HCT116 (cell line): ENCODE measurements around the gene MYO1A. TPM values are rescaled to one million over a fixed set of nuclear protein-coding genes. Genes with fewer than 3 reads are reported as not detected.

Source experiments
- ATAC-seq: fragments of 200-7000 bp; cut with Tn5 transposase; 2 replicates; pipeline ENCODE4 v1.9.1; 2020; ENCODE audit warnings: mild to moderate bottlenecking, moderate library complexity
- BruUV-seq: library from RNA; stranded (reverse); fragments of 400-500 nt; replicated peaks from 2 replicates; lab custom pipeline; 2021; lab: Mats Ljungman, UMichigan
- CTCF ChIA-PET: fragments of 300-600 bp; sonication (Branson Sonifier 250); formaldehyde crosslinking; loops from one replicate; lab custom pipeline; 2021; ENCODE audit warnings: antibody characterized with exemption; lab: Charles Lee
- POLR2A ChIA-PET: fragments of 300-600, 350-600 bp; sonication (Branson Sonifier 250); formaldehyde crosslinking; loops from one replicate; lab custom pipeline; 2021; ENCODE audit warnings: antibody characterized with exemption; lab: Charles Lee
- RAD21 ChIA-PET, 2 experiments: fragments of 300-600 bp; sonication (Branson Sonifier 250); formaldehyde crosslinking; loops; one replicate each; lab custom pipeline; 2023; ENCODE audit warnings: low total read pairs in 2 of 2; ENCODE audit not compliant: uncharacterized antibody in 2 of 2, unreplicated experiment in 2 of 2, low non-redundant PET in 1 of 2; lab: Charles Lee
- DNase-seq: peaks from one replicate; pipeline ENCODE4 v3.0.0-alpha.2; 2010; ENCODE audit warnings: low read depth, low spot score
- H2AFZ ChIP-seq: fragments of 200-600 bp; shearing (Covaris generic), sonication (generic); 2 replicates; pipeline ENCODE4 v1.6.1; 2017; ENCODE audit warnings: low read depth, mixed run types, mixed read lengths, antibody characterized with exemption, low read length; ENCODE audit not compliant: poor library complexity, severe bottlenecking
- H3K27ac ChIP-seq: 2 replicates; pipeline ENCODE4 v1.5.1; 2012; ENCODE audit warnings: low read depth, low read length
- H3K27me3 ChIP-seq: fragments of 200-600 bp; sonication (generic); 2 replicates; pipeline ENCODE4 v1.6.1; 2016; ENCODE audit warnings: mixed run types, low read length, mixed read lengths; ENCODE audit not compliant: insufficient read depth
- H3K36me3 ChIP-seq, 2 experiments: fragments of 200-500 bp in 1 of 2; fragments of 200-600 bp in 1 of 2; sonication (Bioruptor generic) in 1 of 2; sonication (generic) in 1 of 2; 2 replicates each; pipeline versions ENCODE4 v1.5.1 to v1.6.1; 2014 to 2016; ENCODE audit warnings: low read length in 2 of 2, inconsistent platforms in 1 of 2, mixed read lengths in 1 of 2, mixed run types in 1 of 2; ENCODE audit not compliant: insufficient read depth in 2 of 2, control insufficient read depth in 1 of 2
- H3K4me1 ChIP-seq, 2 experiments: fragments of 200-600 bp in 1 of 2; sonication (generic) in 1 of 2; 2 replicates each; pipeline versions ENCODE4 v1.5.1 to v1.6.1; 2012 to 2017; ENCODE audit warnings: low read length in 2 of 2, inconsistent platforms in 1 of 2, mild to moderate bottlenecking in 1 of 2, mixed read lengths in 1 of 2, mixed run types in 1 of 2, moderate library complexity in 1 of 2; ENCODE audit not compliant: insufficient read depth in 2 of 2, control insufficient read depth in 1 of 2
- H3K4me2 ChIP-seq: fragments of 200-600 bp; sonication (generic); 2 replicates; pipeline ENCODE4 v1.6.1; 2017; ENCODE audit warnings: mixed run types, low read length, mixed read lengths
- H3K4me3 ChIP-seq, 2 experiments: fragments of 200-600 bp in 1 of 2; sonication (generic) in 1 of 2; replicated peaks in 1 of 2; 2 replicates each; pipeline ENCODE4 v1.5.1; 2011 to 2016; ENCODE audit warnings: low read length in 2 of 2, control low read depth in 1 of 2, low read depth in 1 of 2, mild to moderate bottlenecking in 1 of 2, mixed read lengths in 1 of 2, mixed run types in 1 of 2
- H3K79me2 ChIP-seq: fragments of 200-600 bp; sonication (generic); 2 replicates; pipeline ENCODE4 v1.6.1; 2017; ENCODE audit warnings: mild to moderate bottlenecking, mixed run types, low read length, moderate library complexity, mixed read lengths; ENCODE audit not compliant: insufficient read depth
- H3K9ac ChIP-seq: fragments of 200-600 bp; sonication (generic); 2 replicates; pipeline ENCODE4 v1.6.1; 2016; ENCODE audit warnings: low read length, mixed read lengths
- H3K9me2 ChIP-seq: fragments of 200-600 bp; sonication (generic), shearing (Covaris generic); 2 replicates; pipeline ENCODE4 v1.6.1; 2017; ENCODE audit warnings: mixed run types, mild to moderate bottlenecking, moderate library complexity; ENCODE audit not compliant: insufficient read depth
- H3K9me3 ChIP-seq, 2 experiments: fragments of 200-500 bp in 1 of 2; fragments of 200-600 bp in 1 of 2; sonication (Bioruptor generic) in 1 of 2; sonication (generic) in 1 of 2; 2 replicates each; pipeline ENCODE4 v1.6.1; 2014 to 2017; ENCODE audit warnings: low read length in 2 of 2, mixed read lengths in 2 of 2, inconsistent platforms in 1 of 2, low read depth in 1 of 2, mild to moderate bottlenecking in 1 of 2, mixed run types in 1 of 2, moderate library complexity in 1 of 2; ENCODE audit not compliant: control insufficient read depth in 1 of 2, insufficient read depth in 1 of 2
- H4K20me1 ChIP-seq: fragments of 200-600 bp; sonication (generic), shearing (Covaris generic); 2 replicates; pipeline ENCODE4 v1.6.1; 2017; ENCODE audit warnings: mixed run types, mild to moderate bottlenecking, moderate library complexity; ENCODE audit not compliant: insufficient read depth
- JUND ChIP-seq: IDR thresholded peaks from 2 replicates; pipeline ENCODE4 v1.6.1; 2012
- POLR2AphosphoS5 ChIP-seq: IDR thresholded peaks from 2 replicates; pipeline ENCODE4 v1.6.1; 2011; ENCODE audit warnings: mild to moderate bottlenecking, low read depth, low read length, moderate library complexity
- YY1 ChIP-seq: IDR thresholded peaks from 2 replicates; pipeline ENCODE4 v1.6.1; 2011; ENCODE audit warnings: low read length, low read depth, moderate library complexity, mild to moderate bottlenecking; ENCODE audit not compliant: insufficient replicate concordance; ENCODE audit errors: extremely low read depth
- intact Hi-C: fragments of 100-400 bp; cut with micrococcal nuclease; formaldehyde crosslinking; loops from 2 replicates; pipeline ENCODE4 v1.10.0; 2022
- total RNA-seq: library from RNA; stranded (reverse); gene quantifications from one replicate; pipeline ENCODE4 v1.2.1, GENCODE V29; 2021; ENCODE audit not compliant: unreplicated experiment
- TF ChIP-seq, protein P1 (sequence below): IDR thresholded peaks from 2 replicates; pipeline ENCODE4 v1.6.1; 2012; ENCODE audit warnings: low read depth

MYO1A gene
- total RNA-seq, 1 experiment from 2014 or later = 0.76 TPM

DNA sequence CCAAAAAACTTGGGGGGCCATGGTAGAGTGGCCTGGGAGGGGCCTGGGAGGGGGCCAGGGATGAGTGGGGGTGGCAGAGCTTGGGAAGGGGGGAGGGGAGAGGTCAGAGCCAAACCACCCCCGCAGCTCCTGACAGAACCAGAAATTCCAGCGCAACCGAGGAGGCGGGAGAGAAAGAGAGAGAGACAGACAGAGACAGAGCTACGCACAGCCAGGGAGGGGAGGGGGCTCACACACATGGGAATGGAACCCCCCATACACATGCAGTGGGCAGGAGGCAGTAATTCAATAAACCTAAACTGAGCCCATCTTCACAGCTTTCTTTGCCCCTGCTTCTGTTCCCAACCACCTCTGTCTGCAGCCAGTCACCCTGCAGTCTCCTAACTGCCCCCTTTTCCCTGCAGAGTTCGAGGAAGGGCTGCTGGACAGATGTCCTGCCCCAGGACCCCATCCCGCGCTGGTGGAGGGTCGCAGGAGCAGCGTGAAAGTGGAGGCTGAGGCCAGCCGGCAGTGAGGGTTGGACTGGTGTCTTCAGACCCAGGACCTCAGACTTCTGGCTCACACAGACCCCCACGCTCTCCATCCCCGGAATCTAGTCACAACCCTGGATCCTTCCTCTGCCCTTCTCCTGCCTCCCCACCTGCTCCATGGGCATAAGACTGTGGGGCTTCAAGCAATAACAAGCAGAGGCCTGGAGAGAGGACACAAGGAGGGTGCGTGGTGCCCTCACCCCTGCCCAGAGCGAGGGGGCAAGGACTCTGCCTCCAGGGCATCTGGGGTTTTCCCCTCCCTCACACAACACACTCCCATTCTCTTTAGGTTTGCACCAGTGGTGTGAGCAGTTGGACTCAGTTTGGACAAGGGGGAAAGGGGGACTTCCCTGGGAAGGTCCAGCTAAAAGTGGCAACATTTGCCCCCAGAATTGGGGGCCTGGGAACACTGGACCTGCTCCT lies 44.6 kb upstream of the MYO1A start:
- intact Hi-C loops = no loop called here
- Histone ChIP-seq H3K79me2 (peaks cover 33% of the 10 kb centered on the region), H2AFZ (no peak overlapping the region), H3K36me3 (peaks cover 21 to 35% of the 10 kb centered on the region in 2 experiments; a peak in 3 of 4 replicates), H3K9me2 (no peaks in the 10 kb centered on the region), H3K9ac (peak overlapping the region; percentile 49), H3K27ac (peak overlapping the region; percentile 83)
- ATAC-seq = peak; percentile 0; the same call in 1 of the 2 replicates
- no peak for DNase-seq
- TF ChIP-seq JUND = no peak
- no peak for TF ChIP-seq YY1
- TF ChIP-seq, protein P1, sequence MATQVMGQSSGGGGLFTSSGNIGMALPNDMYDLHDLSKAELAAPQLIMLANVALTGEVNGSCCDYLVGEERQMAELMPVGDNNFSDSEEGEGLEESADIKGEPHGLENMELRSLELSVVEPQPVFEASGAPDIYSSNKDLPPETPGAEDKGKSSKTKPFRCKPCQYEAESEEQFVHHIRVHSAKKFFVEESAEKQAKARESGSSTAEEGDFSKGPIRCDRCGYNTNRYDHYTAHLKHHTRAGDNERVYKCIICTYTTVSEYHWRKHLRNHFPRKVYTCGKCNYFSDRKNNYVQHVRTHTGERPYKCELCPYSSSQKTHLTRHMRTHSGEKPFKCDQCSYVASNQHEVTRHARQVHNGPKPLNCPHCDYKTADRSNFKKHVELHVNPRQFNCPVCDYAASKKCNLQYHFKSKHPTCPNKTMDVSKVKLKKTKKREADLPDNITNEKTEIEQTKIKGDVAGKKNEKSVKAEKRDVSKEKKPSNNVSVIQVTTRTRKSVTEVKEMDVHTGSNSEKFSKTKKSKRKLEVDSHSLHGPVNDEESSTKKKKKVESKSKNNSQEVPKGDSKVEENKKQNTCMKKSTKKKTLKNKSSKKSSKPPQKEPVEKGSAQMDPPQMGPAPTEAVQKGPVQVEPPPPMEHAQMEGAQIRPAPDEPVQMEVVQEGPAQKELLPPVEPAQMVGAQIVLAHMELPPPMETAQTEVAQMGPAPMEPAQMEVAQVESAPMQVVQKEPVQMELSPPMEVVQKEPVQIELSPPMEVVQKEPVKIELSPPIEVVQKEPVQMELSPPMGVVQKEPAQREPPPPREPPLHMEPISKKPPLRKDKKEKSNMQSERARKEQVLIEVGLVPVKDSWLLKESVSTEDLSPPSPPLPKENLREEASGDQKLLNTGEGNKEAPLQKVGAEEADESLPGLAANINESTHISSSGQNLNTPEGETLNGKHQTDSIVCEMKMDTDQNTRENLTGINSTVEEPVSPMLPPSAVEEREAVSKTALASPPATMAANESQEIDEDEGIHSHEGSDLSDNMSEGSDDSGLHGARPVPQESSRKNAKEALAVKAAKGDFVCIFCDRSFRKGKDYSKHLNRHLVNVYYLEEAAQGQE = no peak
- peak; percentile 49 for TF ChIP-seq POLR2AphosphoS5
- TF ChIP-seq, all 23 proteins: peak for 1
- H3K4me1 ChIP-seq = peaks cover 45 to 69% of the 10 kb centered on the region in 2 experiments
- peak overlapping the region; percentile 60 for H3K4me2 ChIP-seq
- POLR2A ChIA-PET = interaction anchor here (0.6 to 7.8 kb wide), 6 partner anchors 11 to 25 kb away, joined by 3 to 32 read pairs (median 5); partner anchors contain the start of genes NEMP1 and STAT6
- H4K20me1 ChIP-seq = no peaks in the 10 kb centered on the region
- no peaks in the 10 kb centered on the region for H3K27me3 ChIP-seq
- BruUV-seq = no TSS peak
- CTCF ChIA-PET = interaction anchor here (0.6 to 3.8 kb wide), 6 partner anchors 9 to 33 kb away, joined by 3 to 32 read pairs (median 5); partner anchors contain the start of genes LRP1 and STAT6
- H3K9me3 ChIP-seq = no peaks in the 10 kb centered on the region
- RAD21 ChIA-PET = interaction anchor here (1.1 to 2.0 kb wide), 2 partner anchors 17 to 25 kb away, joined by 4 to 8 read pairs (median 4); no protein-coding TSS in a partner anchor
- H3K4me3 ChIP-seq = 0 out of 4 replicates have a peak overlapping the region, but pooled peaks have one; percentile 1 to 21
